Sigmoid colon (tissue), 7 donors: ENCODE data around the gene SUSD4. TPM values are rescaled to one million over a fixed set of nuclear protein-coding genes. Genes with fewer than 3 reads are reported as not detected.

ENCODE experiments used
- DNase-seq: peaks from one replicate; pipeline ENCODE4 v3.0.0-alpha.2; 2019
- H3K27ac ChIP-seq, 4 donors: fragments of 200-600 bp; sonication (generic); one replicate each; pipeline ENCODE4 v1.5.1; 2016 to 2019; ENCODE audit warnings: mild to moderate bottlenecking in 1 of 4
- H3K27me3 ChIP-seq, 3 donors: fragments of 200-600 bp; sonication (generic); one replicate each; pipeline ENCODE4 v1.5.1; 2019; ENCODE audit warnings: mild to moderate bottlenecking in 1 of 3
- H3K36me3 ChIP-seq, 4 donors: fragments of 200-600 bp; sonication (generic); one replicate each; pipeline ENCODE4 v1.5.1; 2016 to 2019
- H3K4me1 ChIP-seq, 4 donors: fragments of 200-600 bp; sonication (generic); one replicate each; pipeline ENCODE4 v1.5.1; 2017 to 2019
- H3K4me3 ChIP-seq, 4 donors: fragments of 200-600 bp; sonication (generic); one replicate each; pipeline ENCODE4 v1.5.1; 2017 to 2019; ENCODE audit warnings: mild to moderate bottlenecking in 2 of 4, moderate library complexity in 1 of 4
- H3K9me3 ChIP-seq, 4 donors: fragments of 200-600 bp in 3 of 4; sonication (generic) in 3 of 4; one replicate each; pipeline versions ENCODE4 v1.5.1 to v1.6.1; 2013 to 2019
- EP300 ChIP-seq, 4 donors: sonication (generic); formaldehyde crosslinking; IDR thresholded peaks; one replicate each; pipeline ENCODE4 v1.6.1; 2017; ENCODE audit warnings: antibody characterized with exemption in 4 of 4
- POLR2A ChIP-seq, 2 donors: fragments of 450-650 bp; IDR thresholded peaks; one replicate each; pipeline ENCODE4 v1.6.1; 2016; ENCODE audit warnings: antibody characterized with exemption in 2 of 2, mild to moderate bottlenecking in 2 of 2, moderate library complexity in 2 of 2
- POLR2AphosphoS5 ChIP-seq, 4 donors: sonication (generic); formaldehyde crosslinking; IDR thresholded peaks; one replicate each; pipeline ENCODE4 v1.6.1; 2017; ENCODE audit warnings: antibody characterized with exemption in 4 of 4
- WGBS, 2 donors: extraction: QIAGEN DNeasy Blood & Tissue Kit; methylation state at CpG; one replicate each; pipeline ENCODE4 v1.1.7; 2013; 5-methylcytosine and 5-hydroxymethylcytosine counted together
- intact Hi-C: fragments of 100-400 bp; cut with DNase I; formaldehyde crosslinking; loops from one replicate; pipeline ENCODE4 v1.15.1; 2023
- polyA plus RNA-seq, 3 donors: library from polyadenylated mRNA; stranded (reverse); fragments of 200-250 nt; gene quantifications; one replicate each; pipeline ENCODE4 v1.2.3, GENCODE V29; 2013
- small RNA-seq, 3 donors: library from RNA; depleted of rRNA; stranded (forward); fragments of <200 nt; gene quantifications; one replicate each; pipeline ENCODE3, GENCODE V24; 2016
- total RNA-seq, 4 donors: library from RNA; depleted of rRNA; stranded (reverse); fragments of >200 nt; gene quantifications; one replicate each; pipeline ENCODE4 v1.1.0, GENCODE V29; 2016
- TF ChIP-seq, protein P1 (sequence below), 4 experiments: fragments of 450-650 bp in 3 of 4; fragments of 200-600 bp in 1 of 4; IDR thresholded peaks; one replicate each; pipeline ENCODE4 v1.5.1; 2016 to 2019; ENCODE audit warnings: antibody characterized with exemption in 4 of 4, mild to moderate bottlenecking in 3 of 4, moderate library complexity in 2 of 4
- donor health status: healthy with polysubstance abuse.
- donor health status: Bipolar disorder and iron deficiency.
- donor health status: healthy.

Gene SUSD4
- total and polyA plus RNA-seq, 7 donors = 0.57 to 3.9 (median 0.82) TPM; not detected in 1

DNA sequence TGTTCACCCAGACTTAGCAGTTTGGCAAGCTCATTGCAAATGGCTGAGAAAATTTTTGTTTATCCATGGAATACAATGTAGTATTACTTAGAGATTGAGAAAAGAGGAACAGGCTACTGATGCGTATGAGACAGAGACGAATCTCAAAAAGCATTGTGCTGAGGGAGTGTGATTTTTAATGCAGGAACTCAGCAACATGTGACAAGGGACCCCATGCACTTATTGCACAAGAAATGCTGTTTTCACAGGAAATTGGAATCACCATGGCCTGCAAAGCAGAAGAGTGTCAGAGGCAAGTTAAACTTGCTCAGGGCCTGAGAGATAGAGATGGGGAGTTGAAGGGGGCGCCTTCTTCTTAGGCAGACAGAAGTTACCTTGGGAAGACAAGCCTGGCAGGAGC lies 188.3 kb downstream of the SUSD4 start:
- DNase-seq = no peak
- TF ChIP-seq POLR2AphosphoS5 (IDR thresholded peaks at IDR 0.05) = peak in 3 of 4 donors; percentile 14 to 62 (median 59)
- TF ChIP-seq, protein P1, sequence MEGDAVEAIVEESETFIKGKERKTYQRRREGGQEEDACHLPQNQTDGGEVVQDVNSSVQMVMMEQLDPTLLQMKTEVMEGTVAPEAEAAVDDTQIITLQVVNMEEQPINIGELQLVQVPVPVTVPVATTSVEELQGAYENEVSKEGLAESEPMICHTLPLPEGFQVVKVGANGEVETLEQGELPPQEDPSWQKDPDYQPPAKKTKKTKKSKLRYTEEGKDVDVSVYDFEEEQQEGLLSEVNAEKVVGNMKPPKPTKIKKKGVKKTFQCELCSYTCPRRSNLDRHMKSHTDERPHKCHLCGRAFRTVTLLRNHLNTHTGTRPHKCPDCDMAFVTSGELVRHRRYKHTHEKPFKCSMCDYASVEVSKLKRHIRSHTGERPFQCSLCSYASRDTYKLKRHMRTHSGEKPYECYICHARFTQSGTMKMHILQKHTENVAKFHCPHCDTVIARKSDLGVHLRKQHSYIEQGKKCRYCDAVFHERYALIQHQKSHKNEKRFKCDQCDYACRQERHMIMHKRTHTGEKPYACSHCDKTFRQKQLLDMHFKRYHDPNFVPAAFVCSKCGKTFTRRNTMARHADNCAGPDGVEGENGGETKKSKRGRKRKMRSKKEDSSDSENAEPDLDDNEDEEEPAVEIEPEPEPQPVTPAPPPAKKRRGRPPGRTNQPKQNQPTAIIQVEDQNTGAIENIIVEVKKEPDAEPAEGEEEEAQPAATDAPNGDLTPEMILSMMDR (IDR thresholded peaks at IDR 0.05) = no peak
- TF ChIP-seq EP300 (IDR thresholded peaks at IDR 0.05) = peak in 1 of 4 donors; percentile 37
- no peak for TF ChIP-seq POLR2A (IDR thresholded peaks at IDR 0.05)
- 72 to 84% methylated on average over 3 of the region's 3 CpGs for WGBS, 2 donors
- no peak overlapping the region for H3K4me3 ChIP-seq
- H3K27ac ChIP-seq = peak overlapping the region in 3 of 4 donors; percentile 14 to 48 (median 20)
- H3K9me3 ChIP-seq = no peaks in the 10 kb centered on the region
- no peaks in the 10 kb centered on the region for H3K4me1 ChIP-seq
- H3K27me3 ChIP-seq = no peaks in the 10 kb centered on the region
- intact Hi-C loops = no loop called here
- H3K36me3 ChIP-seq = no peaks in the 10 kb centered on the region

DNA sequence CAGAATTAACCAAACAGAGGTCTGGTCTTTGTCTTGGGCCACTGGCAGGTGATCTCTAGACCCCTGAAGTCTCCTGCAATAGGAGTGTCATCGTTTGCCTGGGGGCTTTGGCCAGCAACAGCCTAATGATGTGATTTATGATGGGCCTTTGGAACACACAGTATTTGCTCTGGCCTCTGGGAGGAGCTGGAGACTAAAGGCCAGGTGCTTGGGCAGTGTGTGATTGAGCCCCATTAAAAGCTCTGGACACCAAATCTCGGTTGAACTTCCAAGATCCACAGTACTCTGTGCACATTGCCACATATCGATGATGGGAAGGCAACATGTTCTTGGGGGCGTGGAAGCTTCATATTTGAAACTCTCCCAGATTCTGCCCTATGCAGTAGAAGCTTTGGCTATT lies 188.9 kb downstream of the SUSD4 start:
- H3K4me1 ChIP-seq = no peaks in the 10 kb centered on the region
- no peak overlapping the region for H3K4me3 ChIP-seq
- WGBS, 2 donors = 72 to 75% methylated on average over 4 of the region's 4 CpGs
- peak overlapping the region in 3 of 4 donors; percentile 14 to 26 (median 20) for H3K27ac ChIP-seq
- H3K36me3 ChIP-seq = no peaks in the 10 kb centered on the region
- intact Hi-C loops = no loop called here
- TF ChIP-seq POLR2A (IDR thresholded peaks at IDR 0.05) (no peak), POLR2AphosphoS5 (IDR thresholded peaks at IDR 0.05) (no peak), EP300 (IDR thresholded peaks at IDR 0.05) (no peak)
- TF ChIP-seq, protein P1 (IDR thresholded peaks at IDR 0.05) = no peak
- H3K27me3 ChIP-seq = no peaks in the 10 kb centered on the region
- no peak for DNase-seq
- H3K9me3 ChIP-seq = no peaks in the 10 kb centered on the region

Small RNA genes lying within 50 kb of the gene (small RNA-seq; reads per million reads assigned to genes)
- 0 reads per million in 3 donors for gene RNU4-57P

Other genes with a start within 250 kb of the SUSD4 start
- 10 to 100 TPM in 1 of 4 donors, 1 to 10 TPM in 3; 3.6 to 10.2 (median 4.3) TPM for gene TLR5, start 220.9 kb downstream of the SUSD4 start, total RNA-seq
- gene TLR5, start 220.9 kb downstream of the SUSD4 start, polyA plus RNA-seq = 1 to 10 TPM in 1 of 3 donors, under 1 TPM in 2; 0.23 to 1.9 (median 0.60) TPM
- not detected for gene CCDC185, start 29.2 kb upstream of the SUSD4 start, total RNA-seq
- gene CCDC185, start 29.2 kb upstream of the SUSD4 start, polyA plus RNA-seq = not detected